GM23248 (cell line): ENCODE data around the gene CCT7.

Experiments used
- EZH2 ChIP-seq: fragments of 200-600 bp; sonication (generic); IDR thresholded peaks from 2 replicates; pipeline ENCODE4 v1.6.1; 2018; ENCODE audit warnings: antibody characterized with exemption, mild to moderate bottlenecking; ENCODE audit not compliant: insufficient read depth, poor library complexity, severe bottlenecking
- EZH2phosphoT487 ChIP-seq: fragments of 200-600 bp; sonication (generic); IDR thresholded peaks from 2 replicates; pipeline ENCODE4 v1.6.1; 2018; ENCODE audit warnings: antibody characterized with exemption, moderate library complexity, mild to moderate bottlenecking, low read depth; ENCODE audit not compliant: insufficient read depth

DNA sequence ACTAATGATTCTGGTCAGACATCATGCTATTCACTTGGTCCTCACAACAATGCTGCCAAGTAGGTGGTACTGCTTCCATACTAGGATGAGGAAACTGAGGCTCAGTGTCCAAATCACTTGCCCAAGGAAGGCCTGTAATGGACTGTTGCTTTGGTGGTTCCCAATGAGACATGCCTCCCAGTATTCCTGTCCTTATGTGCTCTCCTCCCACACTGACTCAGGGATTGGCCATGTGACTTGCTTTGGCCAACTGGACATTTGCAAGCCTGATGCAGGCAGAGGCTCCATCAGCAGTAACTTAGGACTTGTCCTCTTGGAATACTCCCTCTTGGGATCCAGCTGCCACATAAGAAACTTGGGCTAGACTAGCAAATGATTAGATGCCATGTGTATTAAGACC lies 47.1 kb downstream of the CCT7 start:
- no peak for TF ChIP-seq EZH2
- no peak for TF ChIP-seq EZH2phosphoT487
